Right lobe of liver (tissue), 4 donors: ENCODE data around the gene DAPK1.

ENCODE experiments used
- CTCF ChIP-seq, 4 donors: fragments of 200-600 bp in 3 of 4; fragments of 450-650 bp in 1 of 4; IDR thresholded peaks; one replicate each; pipeline versions ENCODE4 v1.5.1 to v1.8.0; 2016 to 2022; ENCODE audit warnings: antibody characterized with exemption in 4 of 4, mild to moderate bottlenecking in 2 of 4
- POLR2A ChIP-seq: fragments of 450-650 bp; IDR thresholded peaks from one replicate; pipeline ENCODE4 v1.6.1; 2017; ENCODE audit warnings: antibody characterized with exemption, mild to moderate bottlenecking
- donor health status: DM: no; HTN: no; CAD: no.
- donor health status: DM: no; HTN: no; CAD: no.
- donor health status: DM: no; HTN: yes; CAD: no.

- TF ChIP-seq CTCF (IDR thresholded peaks at IDR 0.05) (no peak), POLR2A (no peak)
Observed at GRCh38 chr9:87650611-87651295, 153.1 kb downstream of the DAPK1 start.
